HG02588 (cell line): Measurements from ENCODE around the gene D2HGDH.

ENCODE experiments used
- ATAC-seq: cut with Tn5 transposase; IDR thresholded peaks from one replicate; pipeline ENCODE4 v1.9.1; 2021; ENCODE audit warnings: mild to moderate bottlenecking, moderate library complexity; ENCODE audit not compliant: unreplicated experiment

Gene D2HGDH

GRCh38 chr2:241734467-241735208, at the start of gene D2HGDH:
D2HGDH (plus strand) TSS chr2:241734630; CDS start chr2:241735225, 595 bp downstream.
- ATAC-seq: peak; percentile 64

GRCh38 chr2:241686324-241686649, 48.1 kb upstream of the D2HGDH start:
- ATAC-seq: peak; percentile 14

DNA sequence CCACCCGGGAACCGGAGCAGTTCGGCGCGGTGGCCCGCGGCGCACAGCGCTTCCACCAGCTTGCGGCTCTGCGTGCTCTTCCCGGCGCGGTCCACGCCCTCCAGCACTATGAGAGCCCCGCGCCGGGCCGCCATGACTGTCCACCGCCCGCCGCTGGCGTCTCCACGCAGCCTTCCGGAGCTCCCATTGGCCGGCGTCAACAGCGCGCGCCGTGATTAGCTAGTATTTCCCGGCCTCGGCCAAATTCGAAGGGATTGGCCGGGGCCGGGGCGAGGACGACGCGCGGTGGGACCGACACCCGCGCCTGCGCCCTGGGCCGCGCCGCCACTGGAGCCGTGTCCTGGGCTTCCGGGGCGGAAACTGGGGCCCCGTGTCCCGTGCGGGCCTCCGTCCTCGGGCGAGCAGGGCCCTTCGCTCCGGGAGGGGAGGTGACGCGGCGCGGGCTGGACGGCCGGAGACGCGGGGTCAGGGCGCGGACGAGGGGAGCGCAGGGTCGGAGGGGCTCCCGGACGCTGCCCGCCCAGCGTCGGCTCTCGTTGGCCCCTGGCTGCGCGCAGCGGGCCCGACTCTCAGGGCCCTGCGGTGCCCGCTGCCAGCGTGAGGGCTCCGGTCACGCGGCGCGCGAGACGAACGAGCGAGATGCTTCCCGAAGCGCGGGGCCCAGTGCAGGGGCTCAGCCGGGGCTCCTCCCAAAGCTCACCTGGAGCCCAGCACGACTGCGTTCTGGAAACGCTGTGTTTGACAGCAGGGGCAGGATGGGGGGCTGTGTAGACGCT, 47.6 kb upstream of the D2HGDH start, which contains the start of gene DTYMK:
Gene DTYMK, minus strand, starts transcription at position 166 of the 776 bp plus-strand sequence. Its CDS starts 32 bp downstream, at position 134.
- peak; percentile 93 for ATAC-seq

GRCh38 chr2:241689306-241689705, 45.1 kb upstream of the D2HGDH start:
- ATAC-seq: no peak

DNA sequence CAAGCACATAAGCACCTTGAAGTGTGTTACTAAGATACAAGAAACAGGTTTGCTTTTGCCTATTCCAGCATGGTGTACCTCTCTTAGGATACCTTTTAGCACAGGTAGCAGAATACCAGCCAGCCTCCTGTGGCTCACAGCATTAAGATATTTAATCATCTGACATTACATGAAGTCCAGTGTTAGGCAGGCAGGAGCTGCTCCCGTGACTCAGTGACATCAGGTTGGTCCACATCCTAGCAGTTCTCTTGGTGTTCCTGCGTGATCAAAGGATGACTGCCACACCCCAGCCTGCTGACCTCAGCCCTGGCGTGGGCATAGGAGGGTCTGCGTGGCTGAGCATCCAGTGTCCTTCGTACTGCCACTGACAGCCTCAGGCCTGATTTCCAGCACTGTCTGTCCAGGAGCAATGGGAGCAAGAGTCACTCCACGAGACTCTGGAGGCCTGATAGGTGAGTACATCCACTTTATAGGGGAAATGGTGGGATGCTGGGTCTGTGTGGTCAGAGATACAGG, 44.2 kb upstream of the D2HGDH start:
- ATAC-seq: no peak

DNA sequence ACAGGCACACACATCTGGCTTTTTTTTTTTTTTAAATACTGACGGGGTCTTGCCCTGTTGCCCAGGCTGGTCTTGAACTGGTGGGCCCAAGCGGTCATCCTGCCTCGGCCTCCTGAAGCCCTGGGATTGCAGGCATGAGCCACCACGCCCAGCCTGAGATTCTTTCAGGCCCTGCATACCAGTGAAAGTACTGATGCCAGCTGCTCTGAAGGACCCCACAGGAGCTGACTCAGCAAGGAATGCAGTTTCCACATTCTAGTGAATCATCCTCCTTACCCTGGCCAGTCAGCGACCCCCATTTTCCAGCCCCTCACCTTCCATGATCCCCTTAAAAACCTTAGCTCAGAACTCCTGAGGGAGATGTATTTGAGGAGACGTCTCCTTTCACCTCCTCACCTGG, 42.0 kb upstream of the D2HGDH start:
- ATAC-seq: no peak

DNA sequence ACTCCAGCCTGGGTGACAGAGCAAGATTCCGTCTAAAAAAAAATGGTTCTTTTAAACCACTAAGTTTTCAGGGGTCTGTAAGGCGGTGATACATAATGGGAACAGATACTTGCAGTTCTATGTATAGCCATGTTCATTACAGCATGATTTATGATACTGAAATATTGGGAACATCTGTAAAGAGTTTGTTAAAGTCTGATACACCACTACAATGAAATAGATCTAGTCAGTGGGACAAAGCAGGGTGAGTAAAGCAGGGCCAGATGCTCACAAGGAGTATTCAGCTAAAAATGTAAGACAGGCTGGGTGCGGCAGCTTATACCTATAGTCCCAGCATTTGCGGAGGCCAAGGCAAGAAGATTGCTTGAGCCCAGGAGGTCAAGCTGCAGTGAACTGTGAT, 38.8 kb upstream of the D2HGDH start:
- no peak for ATAC-seq

GRCh38 chr2:241701149-241701398, 33.4 kb upstream of the D2HGDH start:
- no peak for ATAC-seq

DNA sequence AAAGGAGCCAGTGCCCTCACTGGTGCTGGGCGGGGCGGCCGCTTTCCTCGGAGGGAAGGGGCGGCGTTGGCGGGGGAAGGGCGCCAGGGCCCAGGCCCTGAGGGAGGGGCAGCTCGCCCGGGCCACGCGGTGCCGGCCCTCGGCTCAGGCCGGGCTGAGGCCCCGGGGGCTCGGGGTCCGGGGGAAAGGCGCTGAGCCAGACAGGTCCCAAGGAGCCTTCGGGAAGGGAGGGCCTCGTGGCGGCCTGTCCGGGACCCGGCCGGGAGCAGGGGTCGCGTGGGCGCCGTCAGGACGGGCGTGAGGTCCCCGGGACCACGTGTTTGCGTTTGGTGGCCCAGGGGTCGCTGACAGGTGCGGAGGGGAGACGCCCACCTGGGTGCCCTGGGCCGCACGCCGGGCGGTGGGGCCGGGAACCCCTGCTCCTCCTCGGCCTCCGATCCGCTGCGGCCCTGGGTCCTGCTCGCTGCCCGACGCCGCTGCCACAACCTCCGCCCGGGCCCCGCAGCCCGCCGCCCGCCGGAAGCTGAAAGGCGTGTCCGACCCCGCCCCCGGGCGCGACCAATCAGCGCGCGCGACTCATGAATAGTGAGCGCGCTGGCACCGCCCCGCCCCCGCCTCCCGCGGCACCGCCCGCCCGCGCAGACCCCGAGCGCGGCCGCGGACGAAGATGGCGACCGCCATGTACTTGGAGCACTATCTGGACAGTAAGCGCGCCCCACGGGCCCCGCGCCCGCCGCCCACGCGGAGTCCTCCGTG, 32.9 kb upstream of the D2HGDH start, which contains the start of gene ING5:
Gene ING5, plus strand, starts transcription at position 641 of the 756 bp plus-strand sequence. Its CDS starts 27 bp downstream, at position 668.
- ATAC-seq: peak; percentile 52

- ATAC-seq: peak; percentile 61
These were observed 32.0 kb upstream of the D2HGDH start for GRCh38 chr2:241702155-241703031.

DNA sequence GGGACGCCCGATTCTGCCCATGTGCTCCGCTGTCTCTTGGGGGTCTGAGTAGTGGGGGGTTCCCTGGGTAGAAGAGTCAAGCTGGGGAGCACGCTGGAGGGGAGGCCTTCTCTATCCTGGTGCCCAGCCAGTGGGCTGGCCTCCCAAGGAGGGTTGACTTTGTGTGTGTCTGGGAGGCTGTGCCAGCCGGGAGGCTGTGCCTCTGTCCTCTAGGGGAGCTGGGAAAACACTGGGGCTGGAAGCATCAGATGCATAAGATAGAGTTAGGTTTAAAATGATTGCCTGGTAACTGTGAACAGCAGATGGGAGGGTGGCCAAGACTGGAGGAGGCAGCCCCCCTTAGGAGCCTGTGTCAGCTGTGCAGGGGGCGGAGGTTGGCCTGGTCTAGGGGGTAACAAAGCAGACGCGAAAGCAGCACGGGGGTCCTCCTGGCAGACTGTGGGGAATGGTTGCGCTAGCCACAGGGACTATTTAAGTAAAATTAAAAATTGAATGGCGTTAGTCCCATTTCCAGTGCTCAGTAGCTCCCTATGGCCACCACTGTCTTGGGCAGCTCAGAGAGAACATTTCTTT, 31.3 kb upstream of the D2HGDH start:
- ATAC-seq: no peak

DNA sequence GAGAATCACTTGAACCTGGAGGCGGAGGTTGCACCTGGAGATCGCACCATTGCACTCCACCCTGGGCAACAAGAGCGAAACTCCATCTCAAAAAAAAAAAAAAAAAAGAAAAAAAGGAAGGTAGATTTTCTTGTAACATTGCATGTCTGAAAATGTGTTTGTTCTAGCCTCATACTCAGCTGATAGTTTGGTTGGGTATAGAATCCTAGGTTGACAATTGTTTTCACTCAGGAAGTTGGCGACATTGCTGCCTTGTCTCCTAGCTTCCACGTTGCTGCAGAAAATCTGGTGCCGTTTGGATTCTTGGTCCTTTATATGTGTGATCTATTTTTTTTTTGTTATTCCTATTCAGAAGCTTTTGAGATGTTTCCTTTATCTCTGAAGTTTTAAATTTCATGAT, 27.9 kb upstream of the D2HGDH start:
- no peak for ATAC-seq

- no peak for ATAC-seq
These were observed 25.6 kb upstream of the D2HGDH start for GRCh38 chr2:241708879-241709278.

DNA sequence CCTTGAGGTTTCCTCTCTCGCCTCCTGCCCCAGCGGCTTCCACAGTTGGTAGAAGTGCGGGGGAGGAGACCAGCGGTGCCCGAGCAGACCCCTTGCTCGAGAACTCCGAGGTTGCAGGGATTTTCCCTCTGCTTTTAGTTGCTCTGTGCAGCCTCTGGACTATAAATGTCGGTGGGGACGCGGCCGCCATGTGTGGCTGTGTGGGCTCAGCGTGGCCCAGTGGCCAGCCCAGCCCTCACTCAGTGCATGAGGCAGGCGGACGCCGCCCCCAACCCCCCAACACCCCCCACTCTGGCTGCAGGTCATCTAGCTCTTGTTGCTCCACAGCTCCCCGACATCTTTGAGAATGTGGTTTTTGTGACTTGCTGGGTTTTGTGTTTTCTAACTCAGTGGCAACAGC, 15.3 kb upstream of the D2HGDH start:
- no peak for ATAC-seq

- no peak for ATAC-seq
These were observed 14.3 kb upstream of the D2HGDH start for GRCh38 chr2:241720099-241720498.

DNA sequence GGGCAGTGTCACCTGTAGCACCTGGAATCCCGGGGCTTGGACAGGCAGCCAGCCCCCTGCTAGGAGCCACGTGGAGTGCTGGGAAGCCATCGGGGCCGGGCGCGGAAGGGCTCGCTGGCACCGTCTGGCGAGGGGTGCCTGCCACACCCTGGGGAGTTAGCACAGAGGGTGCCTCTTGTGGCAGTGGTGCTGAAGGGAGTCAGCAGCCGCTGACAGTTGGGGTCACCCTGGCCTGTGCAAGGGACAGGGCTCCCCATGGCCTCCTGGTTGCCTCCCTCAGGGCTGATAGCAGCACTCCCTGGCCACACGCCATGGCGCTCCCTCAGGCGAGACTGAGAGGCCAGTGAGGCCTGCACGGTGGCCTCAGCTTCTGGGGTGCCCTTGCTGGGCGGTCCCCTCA, 13.9 kb upstream of the D2HGDH start:
- ATAC-seq: no peak

- no peak for ATAC-seq
These were observed 12.6 kb upstream of the D2HGDH start for GRCh38 chr2:241721852-241722251.

- ATAC-seq: no peak
These were observed 11.5 kb upstream of the D2HGDH start for GRCh38 chr2:241722896-241723454.

DNA sequence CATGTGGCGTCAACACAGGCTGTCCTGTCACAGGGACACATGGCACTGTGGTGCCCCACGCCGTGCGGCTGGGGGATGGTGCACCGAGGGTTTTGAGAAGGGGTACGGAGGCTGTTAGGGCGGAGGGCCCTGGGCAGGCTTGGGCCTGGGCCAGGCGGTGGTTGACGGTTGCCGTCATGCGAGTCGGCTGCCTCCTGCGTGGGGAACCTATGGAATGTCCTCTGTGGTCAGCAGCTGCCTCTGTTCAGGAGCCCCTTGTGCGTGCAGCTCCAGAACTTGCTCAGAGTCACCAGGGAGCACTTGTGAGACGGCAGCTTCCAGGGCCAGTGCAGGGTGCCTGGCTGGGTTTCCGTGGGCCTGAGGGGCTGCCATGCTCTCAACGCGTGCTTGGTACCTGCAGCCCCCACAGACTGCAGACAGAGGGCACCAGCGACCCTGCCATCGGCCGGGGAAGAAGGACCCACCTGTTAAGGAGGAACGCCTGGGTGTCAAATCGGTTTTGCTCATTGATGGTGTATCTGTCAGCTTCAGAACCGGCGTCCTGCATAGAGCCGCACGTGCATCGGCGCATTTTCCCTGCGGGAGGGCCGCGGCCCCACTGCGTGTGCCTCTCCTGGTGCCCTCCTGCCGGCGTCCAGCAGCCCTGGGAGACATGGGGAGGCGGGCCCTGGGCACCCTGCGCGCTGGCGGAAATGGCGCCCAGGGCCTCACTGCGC, 10.0 kb upstream of the D2HGDH start:
- ATAC-seq: no peak
